ENCODE measurements around the gene IL31. TPM values are rescaled to one million over a fixed set of nuclear protein-coding genes. Genes with fewer than 3 reads are reported as not detected.

Gene IL31
- total RNA-seq, 1 experiment from 2014 or later: not detected

DNA sequence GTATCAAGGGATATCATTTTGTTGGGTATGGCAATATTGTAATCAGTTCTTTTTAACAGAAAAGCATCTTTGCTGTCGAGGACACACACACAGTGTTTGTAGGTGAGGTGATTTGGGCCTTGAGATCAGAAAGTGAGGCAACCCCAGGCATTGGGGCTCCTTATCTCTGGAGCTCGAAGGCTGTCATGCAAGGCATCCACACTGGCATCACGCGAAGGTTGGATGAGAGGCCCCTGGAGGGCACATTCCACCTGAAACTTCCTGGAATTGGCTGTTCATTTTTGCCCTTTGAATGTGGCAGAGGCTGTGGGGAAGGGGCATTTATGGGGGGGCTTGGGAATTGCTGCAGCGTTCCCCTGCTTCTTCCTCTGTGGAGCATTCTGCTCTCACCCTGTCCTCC lies 45.5 kb downstream of the IL31 start:
- no peak for DNase-seq (ENCODE audit: low spot score)

DNA sequence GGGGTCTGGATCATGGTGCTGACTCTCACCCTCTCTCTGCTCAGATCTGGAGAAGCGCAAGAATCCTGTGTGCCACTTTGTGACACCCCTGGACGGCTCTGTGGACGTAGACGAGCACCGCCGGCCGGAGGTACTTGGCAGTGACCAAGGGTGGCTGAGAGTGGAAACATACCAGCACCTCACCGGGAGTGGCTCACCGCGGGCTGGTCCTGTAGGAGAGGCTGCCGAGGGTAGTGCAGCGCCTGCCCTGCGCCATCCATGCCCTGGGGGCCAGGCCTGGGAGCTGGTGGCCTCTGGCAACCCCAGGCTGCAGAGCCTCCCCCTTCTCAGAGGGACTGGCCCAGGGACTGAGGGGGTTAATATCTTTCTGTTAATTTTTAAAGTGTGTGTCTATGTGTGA lies 46.2 kb downstream of the IL31 start:
- no peak for DNase-seq (ENCODE audit: low spot score)

DNA sequence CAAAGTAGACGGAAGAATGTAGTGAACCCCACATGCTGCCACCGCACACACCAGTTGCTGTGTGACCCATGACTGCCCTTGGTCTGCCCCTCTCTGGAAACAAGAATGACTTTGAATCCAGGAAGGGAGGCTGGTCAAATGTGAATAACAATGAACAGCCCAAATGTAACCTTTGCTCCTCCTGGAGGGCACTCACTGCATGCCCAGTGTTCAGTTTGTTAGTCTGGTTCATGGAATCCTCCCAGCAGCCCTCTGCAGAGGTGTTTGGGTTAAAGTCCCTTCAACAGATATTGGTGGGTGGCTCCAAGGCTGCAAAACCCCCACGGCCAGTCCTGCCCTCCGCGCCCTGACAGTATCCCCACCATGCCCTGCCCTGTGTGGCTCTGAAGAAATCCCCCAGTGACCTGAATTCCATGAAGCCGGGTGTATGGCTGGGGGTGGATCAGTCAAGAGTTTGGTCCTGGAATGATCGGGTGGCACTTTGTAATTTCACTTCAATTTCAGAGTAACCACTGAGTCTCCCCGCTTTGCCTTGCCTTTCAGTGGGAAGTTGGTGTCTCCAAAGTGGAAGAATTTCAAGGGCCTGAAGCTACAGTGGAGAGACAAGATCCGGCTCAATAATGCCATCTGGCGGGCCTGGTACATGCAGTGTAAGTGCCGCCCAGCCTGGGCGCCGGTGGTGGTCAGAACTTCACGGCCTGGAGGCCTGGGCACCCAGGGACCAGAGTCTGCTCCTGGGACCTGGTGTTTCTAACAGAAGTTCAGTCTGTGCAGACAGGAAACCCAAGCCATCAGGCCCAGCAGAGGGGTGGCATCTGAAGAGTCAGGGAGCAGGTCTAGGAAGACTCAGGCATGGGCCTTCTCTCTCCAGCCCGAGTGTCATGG lies 47.1 kb downstream of the IL31 start:
- no peak for DNase-seq (ENCODE audit: low spot score)

DNA sequence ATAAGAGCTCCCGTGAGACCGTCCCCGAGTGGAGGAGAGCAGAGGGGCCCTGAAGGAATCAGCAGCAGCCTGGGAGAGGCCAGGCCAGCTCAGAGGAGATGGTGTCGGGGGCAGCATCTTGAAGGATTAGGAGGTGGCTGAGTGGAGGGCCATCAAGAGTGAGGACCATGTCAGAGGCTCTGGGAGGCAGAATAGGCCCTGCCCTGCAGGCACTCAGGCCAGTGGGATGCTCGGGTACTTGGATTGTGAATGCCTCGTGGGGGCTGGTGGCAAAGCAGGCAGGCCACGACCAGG lies 47.7 kb downstream of the IL31 start:
- DNase-seq (ENCODE audit: low spot score): no peak

DNA sequence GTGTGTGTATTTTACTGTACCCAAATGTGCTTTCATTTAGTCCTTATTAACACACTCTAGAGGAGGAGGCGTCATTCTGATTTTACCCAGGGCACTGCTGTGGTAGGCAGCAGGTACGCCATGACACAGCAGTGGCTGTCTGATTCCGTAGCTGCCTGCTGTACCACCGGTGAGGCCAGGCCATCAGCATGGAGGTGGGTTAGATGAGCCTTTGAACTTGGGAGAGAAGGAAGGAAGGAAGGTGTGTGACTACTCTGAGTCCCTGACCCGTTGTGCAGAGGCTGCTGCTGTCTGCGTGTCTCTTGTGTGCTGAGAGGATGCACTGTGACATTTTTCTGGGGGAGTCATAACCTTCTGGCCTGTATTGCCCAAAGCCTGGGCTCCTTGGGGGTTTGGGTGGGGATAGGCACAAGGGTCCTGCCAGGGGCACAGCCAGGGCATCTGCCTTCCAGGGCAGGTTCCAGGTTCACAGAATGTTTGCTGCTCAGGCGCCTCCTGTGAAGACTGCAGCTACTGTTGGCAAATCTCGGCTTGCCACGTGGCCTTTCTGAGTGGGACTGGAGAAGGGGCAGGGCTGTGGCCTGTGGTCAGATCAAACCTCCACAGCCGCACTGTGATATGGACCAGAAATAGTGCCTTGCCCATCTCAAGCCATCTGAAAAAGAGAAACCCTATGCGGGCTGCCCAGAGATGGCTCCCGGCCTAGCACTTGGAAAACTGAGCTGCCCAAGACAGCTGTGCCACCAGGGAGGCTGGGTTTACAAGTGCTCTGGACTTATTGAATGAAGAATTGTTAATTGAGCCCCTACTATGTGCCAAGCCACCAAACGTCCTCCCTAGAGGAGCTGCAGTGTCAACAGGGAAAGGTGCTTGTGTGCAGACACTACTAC lies 48.3 kb downstream of the IL31 start:
- no peak for DNase-seq (ENCODE audit: low spot score)

DNA sequence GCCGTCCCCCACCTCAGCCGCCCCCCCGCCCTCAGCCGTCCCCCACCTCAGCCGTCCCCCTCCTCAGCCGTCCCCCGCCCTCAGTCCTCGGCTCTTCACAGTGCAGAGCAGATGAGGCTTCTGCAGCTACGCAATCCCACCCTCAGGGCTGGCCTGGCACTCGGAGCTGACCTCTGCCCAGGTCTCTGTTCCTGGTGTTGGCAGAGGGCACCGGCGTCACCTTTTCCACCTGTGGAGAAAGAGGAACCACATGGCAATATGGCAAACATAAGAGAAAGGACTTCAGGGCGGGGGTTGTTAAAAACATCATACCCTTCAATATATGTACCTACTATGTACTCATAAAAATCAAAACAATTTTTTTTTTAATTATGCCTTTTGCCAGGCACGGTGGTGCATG lies 49.7 kb downstream of the IL31 start:
- no peak for DNase-seq (ENCODE audit: low spot score)

DNA sequence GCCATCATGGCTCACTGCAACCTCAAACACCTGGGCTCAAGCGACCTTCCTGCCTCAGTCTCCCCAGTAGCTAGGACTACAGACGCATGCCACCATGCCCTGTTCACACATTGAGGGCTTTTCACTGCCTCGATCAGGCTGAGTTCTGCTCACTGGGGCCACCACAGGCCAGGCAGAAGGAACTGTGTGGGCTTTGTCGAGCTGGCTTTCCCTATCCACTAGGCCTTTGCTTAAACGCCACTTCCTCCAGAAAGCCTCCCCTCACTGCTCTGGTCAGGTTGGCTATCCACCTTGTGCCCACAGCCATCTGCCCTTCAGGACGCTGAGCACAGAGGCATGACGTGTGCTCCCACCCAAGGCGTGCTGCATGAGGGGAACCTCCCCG lies 50.3 kb downstream of the IL31 start:
- DNase-seq (ENCODE audit: low spot score): no peak

DNA sequence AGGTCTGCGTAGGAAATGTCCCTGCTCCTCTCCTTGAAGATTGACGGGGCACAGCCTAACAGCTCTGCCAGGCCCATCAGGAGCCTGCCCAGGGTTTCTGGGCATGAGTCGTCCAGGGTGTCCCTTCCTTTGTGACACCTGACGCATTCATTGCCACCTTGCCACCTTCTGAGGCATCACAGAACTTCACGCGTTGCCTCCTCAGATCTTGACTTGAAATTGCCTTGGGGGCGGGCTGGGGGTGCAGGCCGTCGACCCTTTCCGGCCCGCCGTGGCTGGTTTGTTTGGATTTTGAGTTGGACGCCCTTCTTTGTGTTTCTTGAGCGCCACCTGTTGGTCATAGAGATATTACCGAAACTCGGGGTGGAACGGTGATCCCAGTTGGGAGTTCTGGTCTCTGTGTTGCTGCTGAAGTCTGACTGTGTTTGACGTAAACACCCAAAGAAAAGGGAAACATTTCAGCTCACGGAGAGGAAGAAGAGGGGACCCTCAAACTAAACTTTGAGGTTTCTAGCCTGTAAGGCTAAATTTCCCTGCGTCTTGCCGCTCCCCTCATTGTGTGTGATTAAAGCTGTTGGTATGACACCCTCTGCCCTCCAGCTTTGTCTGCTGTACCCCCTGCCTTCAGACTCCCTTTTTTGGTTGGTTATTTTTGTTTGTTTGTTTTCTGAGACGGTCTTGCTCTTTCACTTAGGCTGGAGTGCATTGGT lies 50.8 kb downstream of the IL31 start:
- DNase-seq (ENCODE audit: low spot score): peak; percentile 48

Other genes starting within 250 kb of the IL31 start
- 1.5 and 1.8 TPM in 2 replicates for gene BCL7A, start 152.3 kb downstream of the IL31 start, total RNA-seq (2014; rRNA removed; shearing (Covaris generic))
- 4.3 and 5.0 TPM in 2 replicates for gene MLXIP, start 95.5 kb downstream of the IL31 start, total RNA-seq (2014; rRNA removed; shearing (Covaris generic))
- not detected in 2 replicates for gene LRRC43, start 8.9 kb upstream of the IL31 start, total RNA-seq (2014; rRNA removed; shearing (Covaris generic))
- gene B3GNT4, start 29.5 kb upstream of the IL31 start, total RNA-seq (2014; rRNA removed; shearing (Covaris generic)): 0.29 TPM in 1 of 2 replicates, not detected in the other
- gene DIABLO, start 51.8 kb upstream of the IL31 start, total RNA-seq (2014; rRNA removed; shearing (Covaris generic)): 116 and 118 TPM in 2 replicates
- gene VPS33A, start 92.3 kb upstream of the IL31 start, total RNA-seq (2014; rRNA removed; shearing (Covaris generic)): 15.6 and 16.8 TPM in 2 replicates
- 16.9 and 22.4 TPM in 2 replicates for gene CLIP1, start 248.4 kb upstream of the IL31 start, total RNA-seq (2014; rRNA removed; shearing (Covaris generic))